GM21360 (cell line): ENCODE data around the gene LTBP4.
A peak's percentile ranks its signal among the peaks of the same experiment; 100 is the strongest.

Source experiments
- ATAC-seq: cut with Tn5 transposase; IDR thresholded peaks from one replicate; pipeline ENCODE4 v1.9.1; 2021; ENCODE audit warnings: mild to moderate bottlenecking, moderate library complexity; ENCODE audit not compliant: unreplicated experiment

The LTBP4 gene

DNA sequence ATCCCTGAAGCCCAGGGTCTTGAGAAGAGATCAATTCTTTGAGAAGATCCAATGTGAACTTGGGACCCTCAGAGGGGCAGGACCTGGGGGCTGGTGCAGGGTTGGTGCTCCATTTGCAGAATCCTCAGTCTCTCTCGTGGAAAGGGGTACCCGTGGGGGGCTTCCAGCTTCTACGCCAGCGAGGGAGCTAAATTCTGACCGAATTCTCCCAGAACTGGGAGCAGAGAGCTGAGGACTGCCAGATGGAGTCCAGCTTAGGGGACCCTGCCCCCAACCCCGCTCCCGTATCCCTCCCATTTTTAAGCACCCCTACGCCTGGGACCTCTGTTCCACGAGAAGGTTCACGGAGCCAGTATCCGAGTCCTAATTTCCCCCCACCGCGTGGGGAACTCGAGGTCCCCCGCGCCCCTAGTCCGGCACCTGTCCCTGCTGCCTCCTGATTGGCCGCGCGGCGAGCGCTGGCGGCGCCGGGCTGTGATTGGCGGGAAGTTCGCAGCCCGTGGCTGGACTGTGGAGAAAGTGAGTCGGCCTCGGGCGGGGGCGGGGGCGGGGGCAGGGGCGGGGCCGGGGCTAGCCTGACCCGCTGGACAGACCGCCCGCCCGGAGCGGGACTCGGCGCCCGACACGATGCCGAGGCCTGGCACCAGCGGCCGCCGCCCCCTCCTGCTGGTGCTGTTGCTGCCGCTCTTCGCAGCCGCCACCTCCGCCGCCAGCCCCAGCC lies 4.4 kb upstream of the LTBP4 start:
- no peak for ATAC-seq

DNA sequence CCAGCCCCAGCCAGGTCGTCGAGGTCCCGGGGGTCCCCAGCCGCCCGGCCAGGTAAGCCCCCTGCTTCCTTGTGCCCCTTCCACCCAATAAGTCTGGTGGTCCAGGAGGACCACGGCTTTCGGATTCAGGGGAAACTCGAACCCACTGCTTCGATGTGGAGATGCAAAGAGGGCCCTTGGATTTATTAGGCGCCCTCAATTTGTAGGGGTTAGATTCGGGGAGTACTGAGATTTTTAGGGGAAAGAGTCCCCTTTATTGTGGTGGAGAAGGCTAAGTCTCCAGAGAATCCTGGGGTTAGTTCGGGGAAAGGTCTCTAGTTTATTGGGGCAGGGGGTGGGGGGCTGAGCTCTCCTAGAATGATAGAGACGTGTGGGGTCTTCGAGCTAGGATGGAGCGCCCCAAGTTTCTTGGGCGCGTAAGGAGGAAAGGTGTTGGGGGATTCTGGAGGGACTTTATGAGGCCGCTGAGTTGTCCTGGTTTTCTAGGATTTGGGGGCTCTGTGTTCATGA lies 3.8 kb upstream of the LTBP4 start:
- ATAC-seq, result no peak

DNA sequence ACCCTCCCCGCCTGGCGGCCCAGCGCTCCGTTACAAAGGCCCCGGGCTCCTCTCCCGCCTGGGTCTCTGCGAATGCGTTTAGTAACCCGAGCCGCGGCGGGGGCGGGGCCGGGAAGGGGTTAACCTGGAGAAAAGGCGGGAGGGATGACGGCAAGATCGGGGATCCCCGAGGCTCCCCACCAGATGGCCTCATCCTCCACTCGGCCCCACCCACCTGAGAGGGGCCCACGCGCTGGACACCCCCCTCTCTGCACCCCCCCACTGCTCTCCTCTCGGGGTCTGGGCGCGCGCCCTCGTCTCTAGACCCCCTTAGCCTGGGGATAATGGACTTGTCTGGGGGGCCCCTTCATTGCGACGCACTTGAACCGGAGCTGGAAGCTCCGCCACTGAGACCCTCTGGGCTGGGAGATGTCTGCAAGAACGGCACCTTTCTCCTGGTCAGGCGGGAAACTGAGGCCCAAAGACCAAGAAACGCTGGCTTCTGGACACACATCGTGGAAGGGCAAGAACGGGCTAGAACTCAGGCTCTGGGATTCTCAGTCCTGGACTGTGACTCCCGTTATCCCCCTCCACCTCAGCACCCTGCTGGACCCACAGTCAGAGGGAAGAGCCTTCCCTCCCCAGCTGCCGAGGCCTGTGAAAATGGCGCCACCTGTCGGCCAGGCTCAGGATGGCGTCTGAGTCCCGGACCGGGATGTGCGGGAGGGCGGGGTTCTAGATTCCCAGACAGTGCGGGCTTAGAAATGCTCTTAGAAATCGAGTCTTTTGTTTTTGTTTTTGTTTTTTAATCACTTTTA lies 2.9 kb upstream of the LTBP4 start:
- ATAC-seq, result no peak

GRCh38 chr19:40598918-40599307 lies 2.3 kb upstream of the LTBP4 start:
- no peak for ATAC-seq

GRCh38 chr19:40599331-40599901 lies 1.8 kb upstream of the LTBP4 start:
- ATAC-seq, result no peak

- ATAC-seq, result no peak
These were observed 1.1 kb upstream of the LTBP4 start for GRCh38 chr19:40599902-40600569.

DNA sequence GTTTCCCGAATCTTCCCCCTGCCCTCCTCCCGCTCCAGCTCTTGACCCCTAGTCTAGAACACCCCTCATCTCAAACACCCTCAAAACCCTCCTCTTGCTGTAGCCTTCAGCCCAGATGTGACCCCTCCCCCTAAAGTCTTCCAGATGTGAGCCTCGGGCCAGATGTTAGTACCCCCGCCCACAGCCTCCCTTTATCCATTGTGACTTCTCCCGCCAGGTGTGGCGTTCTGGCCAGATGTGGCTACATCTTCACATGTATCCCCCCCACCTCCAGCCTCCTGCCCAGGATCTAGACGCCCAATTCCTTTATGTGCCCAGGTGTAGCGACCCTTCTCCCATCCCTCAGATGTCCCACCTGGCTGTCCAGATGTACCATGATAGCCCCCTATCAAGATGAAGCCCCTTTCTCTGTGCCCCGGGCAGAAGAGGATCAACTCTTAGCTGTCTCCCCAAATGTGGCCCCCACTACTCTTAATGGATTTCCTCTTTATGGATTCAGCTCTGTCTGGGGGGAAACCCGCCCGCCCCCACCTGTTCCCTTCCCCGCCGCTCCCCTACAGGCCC lies 517 bp upstream of the LTBP4 start:
- no peak for ATAC-seq

GRCh38 chr19:40603071-40603388 lies 1.9 kb downstream of the LTBP4 start:
- no peak for ATAC-seq

GRCh38 chr19:40603389-40604170 lies 2.4 kb downstream of the LTBP4 start:
- ATAC-seq, result peak; percentile 43

DNA sequence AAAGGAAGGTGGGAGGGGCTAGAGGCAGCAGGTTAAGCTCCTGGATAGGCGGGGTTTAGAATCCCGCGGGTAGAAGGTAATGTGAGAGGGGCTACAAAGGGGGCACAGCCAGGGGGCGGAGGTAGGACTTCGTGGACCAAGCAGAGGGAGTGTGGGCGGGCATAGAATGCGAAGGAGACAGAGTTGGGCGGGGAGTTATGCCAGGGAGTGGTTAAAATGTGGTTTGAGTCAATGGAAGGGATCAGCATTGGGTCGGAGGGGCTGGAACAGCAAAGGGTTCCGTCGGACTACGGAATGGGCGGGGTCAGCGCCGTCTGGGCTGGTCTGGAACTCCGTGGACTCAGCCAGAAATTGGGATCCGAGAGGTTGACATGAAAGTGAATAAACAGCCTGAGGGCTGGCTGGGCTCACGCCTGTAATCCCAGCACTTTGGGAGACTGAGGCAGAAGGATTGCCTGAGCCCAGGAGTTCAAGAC lies 3.0 kb downstream of the LTBP4 start:
- no peak for ATAC-seq

- ATAC-seq, result no peak
These were observed 3.6 kb downstream of the LTBP4 start for GRCh38 chr19:40604647-40605215.

DNA sequence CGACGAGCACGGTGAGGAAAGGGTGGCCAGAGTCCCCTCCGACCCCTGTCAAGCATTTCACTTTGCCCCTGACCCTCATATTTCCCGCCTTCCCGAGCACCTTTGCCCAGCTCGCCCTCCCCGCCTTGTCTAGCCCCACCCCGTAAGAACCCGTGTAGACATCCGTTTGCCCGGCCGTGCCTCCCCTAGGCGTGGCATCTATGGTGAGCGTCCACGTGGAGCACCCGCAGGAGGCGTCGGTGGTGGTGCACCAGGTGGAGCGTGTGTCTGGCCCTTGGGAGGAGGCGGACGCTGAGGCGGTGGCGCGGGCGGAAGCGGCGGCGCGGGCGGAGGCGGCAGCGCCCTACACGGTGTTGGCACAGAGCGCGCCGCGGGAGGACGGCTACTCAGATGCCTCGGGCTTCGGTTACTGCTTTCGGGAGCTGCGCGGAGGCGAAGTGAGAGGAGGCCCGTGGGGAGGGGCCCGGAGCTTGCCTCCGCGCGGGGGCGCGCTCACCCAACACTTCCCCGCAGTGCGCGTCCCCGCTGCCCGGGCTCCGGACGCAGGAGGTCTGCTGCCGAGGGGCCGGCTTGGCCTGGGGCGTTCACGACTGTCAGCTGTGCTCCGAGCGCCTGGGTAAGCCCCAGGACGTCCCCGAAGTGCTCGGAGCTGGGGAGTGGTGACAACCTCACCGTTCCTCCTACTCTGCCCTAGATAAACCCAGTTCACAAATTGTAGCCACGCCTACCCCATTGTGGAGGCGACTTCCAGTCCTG lies 4.2 kb downstream of the LTBP4 start:
- no peak for ATAC-seq

DNA sequence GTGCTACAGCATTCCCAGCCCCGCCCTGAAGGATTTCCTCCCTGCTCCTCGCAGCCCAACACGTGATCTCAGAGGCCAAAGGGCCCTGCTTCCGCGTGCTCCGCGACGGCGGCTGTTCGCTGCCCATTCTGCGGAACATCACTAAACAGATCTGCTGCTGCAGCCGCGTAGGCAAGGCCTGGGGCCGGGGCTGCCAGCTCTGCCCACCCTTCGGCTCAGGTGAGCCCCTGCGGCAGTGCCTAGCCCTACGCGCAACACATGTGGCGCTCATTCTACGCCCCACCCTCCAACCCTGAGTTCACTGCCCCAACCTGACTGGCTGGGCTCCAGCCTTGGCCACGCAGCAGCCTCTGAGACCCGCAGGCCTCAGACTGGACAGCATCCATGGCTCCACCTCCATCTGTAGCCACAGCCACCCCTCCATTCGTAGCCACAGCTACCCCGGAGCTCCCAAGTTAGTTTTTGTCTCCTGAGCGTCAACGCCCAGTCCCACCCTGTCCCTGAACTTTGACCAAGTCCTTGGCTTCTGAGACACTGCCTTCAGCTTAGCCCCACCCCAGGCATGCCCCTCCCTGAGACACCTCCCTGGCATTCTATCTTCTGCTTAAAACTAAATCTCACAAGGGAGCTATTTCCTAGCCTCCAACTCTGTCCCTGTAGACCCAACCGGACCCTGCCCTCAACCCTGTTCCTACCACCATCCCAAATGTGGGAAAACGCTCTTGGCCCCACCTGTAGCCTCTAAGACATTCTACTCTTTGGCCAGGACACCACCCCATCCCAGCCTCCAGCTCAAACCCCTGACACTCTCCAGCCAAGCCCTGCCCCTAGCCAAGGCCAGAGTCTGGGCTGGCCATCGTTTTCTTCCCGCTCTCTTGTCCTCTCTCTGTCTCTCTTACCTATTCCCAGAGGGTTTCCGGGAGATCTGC lies 6.4 kb downstream of the LTBP4 start:
- no peak for ATAC-seq

GRCh38 chr19:40608240-40608621 lies 7.1 kb downstream of the LTBP4 start:
- no peak for ATAC-seq

- ATAC-seq, result no peak
These were observed 7.8 kb downstream of the LTBP4 start for GRCh38 chr19:40608957-40609356.

DNA sequence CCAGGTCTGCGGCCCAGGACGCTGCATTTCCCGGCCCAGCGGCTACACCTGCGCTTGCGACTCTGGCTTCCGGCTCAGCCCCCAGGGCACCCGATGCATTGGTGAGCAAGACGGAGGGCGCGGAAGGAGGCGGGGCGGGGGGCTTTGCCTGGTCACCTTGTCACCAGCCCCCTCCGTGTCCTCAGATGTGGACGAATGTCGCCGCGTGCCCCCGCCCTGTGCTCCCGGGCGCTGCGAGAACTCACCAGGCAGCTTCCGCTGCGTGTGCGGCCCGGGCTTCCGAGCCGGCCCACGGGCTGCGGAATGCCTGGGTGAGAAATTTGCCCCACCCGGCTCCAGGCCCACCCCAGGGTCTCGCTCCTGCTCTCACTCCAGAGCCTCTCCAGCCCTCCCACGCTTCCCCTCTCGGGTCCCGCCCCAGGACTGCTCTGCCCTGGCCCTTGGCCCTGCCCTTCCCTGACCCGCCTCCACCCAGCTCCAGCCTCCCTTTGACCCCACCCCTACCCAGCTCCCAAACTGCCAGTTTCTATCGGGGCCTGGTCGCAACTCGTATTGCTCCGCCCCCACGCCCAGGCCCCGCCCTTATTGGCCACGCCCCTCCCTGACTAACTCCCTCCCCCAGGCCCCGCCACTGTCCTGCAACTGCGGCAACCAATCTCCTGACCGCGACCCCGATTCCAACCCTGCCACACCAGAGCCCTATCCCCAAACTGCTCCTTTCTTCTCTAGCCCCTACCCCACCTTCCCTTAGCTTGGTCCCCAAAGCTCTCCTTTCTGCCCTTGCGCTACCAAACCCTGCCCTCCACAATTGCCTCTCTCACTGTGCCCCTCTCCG lies 8.6 kb downstream of the LTBP4 start:
- ATAC-seq, result peak; percentile 50

DNA sequence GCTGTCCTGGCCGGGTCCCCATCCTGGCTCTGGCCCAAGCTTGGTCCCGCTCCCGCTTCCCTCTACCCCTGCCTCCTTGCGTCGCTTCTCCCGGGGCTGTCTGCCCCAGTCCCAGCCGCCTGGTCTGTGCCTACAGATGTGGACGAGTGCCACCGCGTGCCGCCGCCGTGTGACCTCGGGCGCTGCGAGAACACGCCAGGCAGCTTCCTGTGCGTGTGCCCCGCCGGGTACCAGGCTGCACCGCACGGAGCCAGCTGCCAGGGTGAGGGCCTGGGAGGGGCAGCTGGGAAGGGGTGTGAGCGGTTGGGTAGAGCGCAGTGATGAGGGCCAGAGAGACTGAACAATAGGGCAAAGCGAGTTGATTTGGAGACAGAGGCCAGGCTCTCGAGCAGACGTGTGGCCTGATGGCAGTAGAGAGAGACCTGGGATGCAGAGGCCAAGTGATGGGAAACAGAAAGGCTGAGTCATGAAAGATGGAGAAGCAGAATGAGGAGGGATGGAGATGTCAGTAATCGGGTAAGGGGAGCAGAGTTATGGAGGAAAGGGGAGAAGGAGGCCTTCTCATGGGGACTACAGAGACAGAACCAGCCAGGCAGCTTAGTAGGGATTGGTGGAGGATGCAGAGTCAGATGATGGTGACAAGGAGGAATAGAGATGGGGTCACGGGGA lies 9.4 kb downstream of the LTBP4 start:
- ATAC-seq, result peak; percentile 7
